HepG2 (cell line): ENCODE results near the gene TRAPPC12. TPM values are rescaled to one million over a fixed set of nuclear protein-coding genes. Genes with fewer than 3 reads are reported as not detected.

Source experiments
- KDM1A ChIP-seq: IDR thresholded peaks from 2 replicates; pipeline ENCODE4 v1.6.1; 2016; ENCODE audit warnings: missing compliant biosample characterization
- KLF16 ChIP-seq, 2 experiments: sonication (generic) in 1 of 2; formaldehyde crosslinking in 1 of 2; IDR thresholded peaks; 2 replicates each; pipeline versions ENCODE4 v1.6.1 to v1.8.0; 2016 to 2023; ENCODE audit warnings: missing genetic modification reagents in 2 of 2, missing compliant biosample characterization in 1 of 2
- MATR3 ChIP-seq: sonication (generic); formaldehyde crosslinking; IDR thresholded peaks from 2 replicates; pipeline ENCODE4 v1.4.0; 2020; ENCODE audit warnings: missing genetic modification reagents
- MIER3 ChIP-seq: IDR thresholded peaks from 2 replicates; pipeline ENCODE4 v1.6.1; 2016; ENCODE audit warnings: missing compliant biosample characterization, borderline replicate concordance
- NFATC3 ChIP-seq: sonication (generic); formaldehyde crosslinking; IDR thresholded peaks from 2 replicates; pipeline ENCODE4 v1.5.1; 2020; ENCODE audit warnings: mild to moderate bottlenecking, missing genetic modification reagents
- RFXAP ChIP-seq: sonication (generic); formaldehyde crosslinking; IDR thresholded peaks from 2 replicates; pipeline ENCODE4 v1.4.0; 2020; ENCODE audit warnings: missing genetic modification reagents, borderline replicate concordance
- TOE1 ChIP-seq: sonication (generic); formaldehyde crosslinking; IDR thresholded peaks from 2 replicates; pipeline ENCODE4 v1.4.0; 2020; ENCODE audit warnings: mild to moderate bottlenecking, missing genetic modification reagents
- ZNF234 ChIP-seq: sonication (generic); formaldehyde crosslinking; conservative IDR thresholded peaks from 2 replicates; pipeline ENCODE4 v1.5.1; 2020; ENCODE audit warnings: mild to moderate bottlenecking, missing genetic modification reagents
- ZNF326 ChIP-seq: sonication (generic); formaldehyde crosslinking; IDR thresholded peaks from 2 replicates; pipeline ENCODE4 v1.4.0; 2020; ENCODE audit warnings: missing genetic modification reagents, borderline replicate concordance
- ZNF589 ChIP-seq: sonication (generic); formaldehyde crosslinking; conservative IDR thresholded peaks from 2 replicates; pipeline ENCODE4 v1.8.0; 2022; ENCODE audit warnings: mild to moderate bottlenecking, moderate library complexity, missing genetic modification reagents
- polyA plus RNA-seq, 8 experiments: library from polyadenylated mRNA; depleted of rRNA in 3 of 8; stranded (reverse) in 7 of 8; unstranded in 1 of 8; fragments of >200 nt; fragmentation: Illumina TruSeq in 4 of 8; extraction: Trizol in 4 of 8; gene quantifications; 2 replicates each; pipeline versions ENCODE4 v1.2.1 to v1.2.3, GENCODE V29; 2011 to 2016; ENCODE audit warnings: low read depth in 4 of 8, missing spikeins in 1 of 8, mixed read lengths in 1 of 8; ENCODE audit not compliant: insufficient read depth in 1 of 8
- total RNA-seq, 5 experiments: library from RNA; depleted of rRNA; stranded (reverse); fragments of >200 nt; fragmentation: Illumina TruSeq; extraction: Trizol; gene quantifications; 2 replicates each; pipeline ENCODE4 v1.2.3, GENCODE V29; 2016; ENCODE audit warnings: low read depth in 1 of 5
- TF ChIP-seq, protein P1 (sequence below): sonication (generic); formaldehyde crosslinking; IDR thresholded peaks from 2 replicates; pipeline ENCODE4 v1.4.0; 2020; ENCODE audit warnings: missing genetic modification reagents
- TF ChIP-seq, protein P2 (sequence below): sonication (generic); formaldehyde crosslinking; IDR thresholded peaks from 2 replicates; pipeline ENCODE4 v1.8.0; 2022; ENCODE audit warnings: mild to moderate bottlenecking, missing genetic modification reagents, moderate library complexity
- TF ChIP-seq, protein P3 (sequence below): sonication (generic); formaldehyde crosslinking; IDR thresholded peaks from 2 replicates; pipeline ENCODE4 v1.8.0; 2022; ENCODE audit warnings: missing genetic modification reagents, mild to moderate bottlenecking, borderline replicate concordance
- TF ChIP-seq, protein P4 (sequence below): sonication (generic); formaldehyde crosslinking; IDR thresholded peaks from 2 replicates; pipeline ENCODE4 v1.5.0; 2020; ENCODE audit warnings: missing genetic modification reagents
- TF ChIP-seq, protein P5 (sequence below): sonication (generic); formaldehyde crosslinking; IDR thresholded peaks from 2 replicates; pipeline ENCODE4 v1.4.0; 2020; ENCODE audit warnings: missing genetic modification reagents
- TF ChIP-seq, protein P6 (sequence below): sonication (generic); formaldehyde crosslinking; IDR thresholded peaks from 2 replicates; pipeline ENCODE4 v1.5.1; 2020; ENCODE audit warnings: missing genetic modification reagents, mild to moderate bottlenecking, borderline replicate concordance

TRAPPC12 gene
- total and polyA plus RNA-seq, 2 of the 13 experiments (the other 11 are each of a cell fraction or from before 2014, with no cell fraction given) = 46.4 to 97.7 TPM

DNA sequence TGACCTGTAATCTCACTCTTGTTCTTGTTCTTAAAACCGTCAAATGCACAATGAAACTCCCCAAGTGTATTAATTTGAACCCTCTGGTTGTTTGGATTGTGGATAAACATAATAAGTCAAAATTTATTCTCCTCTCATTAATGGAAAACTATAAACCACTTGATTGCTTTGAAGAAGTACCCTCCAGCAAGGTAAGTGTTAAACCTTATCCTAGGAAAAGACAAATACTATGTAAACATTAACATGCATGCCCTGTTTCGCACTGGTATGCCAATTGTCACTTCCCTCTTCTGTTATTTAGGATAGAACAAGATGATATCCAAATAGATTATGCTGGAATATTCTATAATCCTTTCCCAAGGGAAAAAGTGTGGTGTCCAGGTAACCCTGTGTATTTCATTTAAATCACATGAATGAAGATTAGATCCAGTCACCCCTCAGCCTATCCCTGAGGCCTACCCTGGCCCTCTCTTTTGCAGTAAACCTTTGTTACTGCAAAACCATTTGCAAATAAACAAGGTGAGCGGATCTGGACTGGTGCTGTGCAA, 138.5 kb downstream of the TRAPPC12 start (continued):
- TF ChIP-seq, protein P1, sequence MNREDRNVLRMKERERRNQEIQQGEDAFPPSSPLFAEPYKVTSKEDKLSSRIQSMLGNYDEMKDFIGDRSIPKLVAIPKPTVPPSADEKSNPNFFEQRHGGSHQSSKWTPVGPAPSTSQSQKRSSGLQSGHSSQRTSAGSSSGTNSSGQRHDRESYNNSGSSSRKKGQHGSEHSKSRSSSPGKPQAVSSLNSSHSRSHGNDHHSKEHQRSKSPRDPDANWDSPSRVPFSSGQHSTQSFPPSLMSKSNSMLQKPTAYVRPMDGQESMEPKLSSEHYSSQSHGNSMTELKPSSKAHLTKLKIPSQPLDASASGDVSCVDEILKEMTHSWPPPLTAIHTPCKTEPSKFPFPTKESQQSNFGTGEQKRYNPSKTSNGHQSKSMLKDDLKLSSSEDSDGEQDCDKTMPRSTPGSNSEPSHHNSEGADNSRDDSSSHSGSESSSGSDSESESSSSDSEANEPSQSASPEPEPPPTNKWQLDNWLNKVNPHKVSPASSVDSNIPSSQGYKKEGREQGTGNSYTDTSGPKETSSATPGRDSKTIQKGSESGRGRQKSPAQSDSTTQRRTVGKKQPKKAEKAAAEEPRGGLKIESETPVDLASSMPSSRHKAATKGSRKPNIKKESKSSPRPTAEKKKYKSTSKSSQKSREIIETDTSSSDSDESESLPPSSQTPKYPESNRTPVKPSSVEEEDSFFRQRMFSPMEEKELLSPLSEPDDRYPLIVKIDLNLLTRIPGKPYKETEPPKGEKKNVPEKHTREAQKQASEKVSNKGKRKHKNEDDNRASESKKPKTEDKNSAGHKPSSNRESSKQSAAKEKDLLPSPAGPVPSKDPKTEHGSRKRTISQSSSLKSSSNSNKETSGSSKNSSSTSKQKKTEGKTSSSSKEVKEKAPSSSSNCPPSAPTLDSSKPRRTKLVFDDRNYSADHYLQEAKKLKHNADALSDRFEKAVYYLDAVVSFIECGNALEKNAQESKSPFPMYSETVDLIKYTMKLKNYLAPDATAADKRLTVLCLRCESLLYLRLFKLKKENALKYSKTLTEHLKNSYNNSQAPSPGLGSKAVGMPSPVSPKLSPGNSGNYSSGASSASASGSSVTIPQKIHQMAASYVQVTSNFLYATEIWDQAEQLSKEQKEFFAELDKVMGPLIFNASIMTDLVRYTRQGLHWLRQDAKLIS (CRISPR knock-in tag) = no peak
- 0 out of 2 replicates have a peak, but pooled peaks have one; percentile 57 for TF ChIP-seq ZNF589 (CRISPR knock-in tag)
- TF ChIP-seq, protein P2, sequence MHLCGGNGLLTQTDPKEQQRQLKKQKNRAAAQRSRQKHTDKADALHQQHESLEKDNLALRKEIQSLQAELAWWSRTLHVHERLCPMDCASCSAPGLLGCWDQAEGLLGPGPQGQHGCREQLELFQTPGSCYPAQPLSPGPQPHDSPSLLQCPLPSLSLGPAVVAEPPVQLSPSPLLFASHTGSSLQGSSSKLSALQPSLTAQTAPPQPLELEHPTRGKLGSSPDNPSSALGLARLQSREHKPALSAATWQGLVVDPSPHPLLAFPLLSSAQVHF (CRISPR knock-in tag) = peak; percentile 76; the same call in 1 of the 2 replicates
- TF ChIP-seq, protein P3, sequence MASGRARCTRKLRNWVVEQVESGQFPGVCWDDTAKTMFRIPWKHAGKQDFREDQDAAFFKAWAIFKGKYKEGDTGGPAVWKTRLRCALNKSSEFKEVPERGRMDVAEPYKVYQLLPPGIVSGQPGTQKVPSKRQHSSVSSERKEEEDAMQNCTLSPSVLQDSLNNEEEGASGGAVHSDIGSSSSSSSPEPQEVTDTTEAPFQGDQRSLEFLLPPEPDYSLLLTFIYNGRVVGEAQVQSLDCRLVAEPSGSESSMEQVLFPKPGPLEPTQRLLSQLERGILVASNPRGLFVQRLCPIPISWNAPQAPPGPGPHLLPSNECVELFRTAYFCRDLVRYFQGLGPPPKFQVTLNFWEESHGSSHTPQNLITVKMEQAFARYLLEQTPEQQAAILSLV (CRISPR knock-in tag) = no peak
- no peak for TF ChIP-seq ZNF234 (CRISPR knock-in tag)
- TF ChIP-seq RFXAP (CRISPR knock-in tag) = no peak
- TF ChIP-seq, protein P4, sequence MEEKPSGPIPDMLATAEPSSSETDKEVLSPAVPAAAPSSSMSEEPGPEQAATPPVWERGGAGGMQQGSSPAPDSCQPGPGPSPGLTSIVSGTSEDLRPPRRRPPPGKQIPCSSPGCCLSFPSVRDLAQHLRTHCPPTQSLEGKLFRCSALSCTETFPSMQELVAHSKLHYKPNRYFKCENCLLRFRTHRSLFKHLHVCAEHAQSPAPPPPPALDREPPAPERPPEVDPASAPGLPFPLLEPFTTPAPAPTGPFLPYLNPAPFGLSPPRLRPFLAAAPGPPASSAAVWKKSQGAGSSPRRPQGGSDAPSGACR (CRISPR knock-in tag) = 0 out of 2 replicates have a peak, but pooled peaks have one; percentile 53
- TF ChIP-seq KDM1A (CRISPR knock-in tag) = no peak
- no peak for TF ChIP-seq ZNF326 (CRISPR knock-in tag)
- TF ChIP-seq KLF16 (CRISPR knock-in tag; IDR thresholded peaks at IDR 0.05) = peak in 1 of 2 experiments; percentile 17; a peak in 1 of 4 replicates
- TF ChIP-seq TOE1 = peak; percentile 95; the same call in 1 of the 2 replicates
- no peak for TF ChIP-seq MATR3
- TF ChIP-seq MIER3 (CRISPR knock-in tag) = 0 out of 2 replicates have a peak, but pooled peaks have one; percentile 39
- TF ChIP-seq, protein P5, sequence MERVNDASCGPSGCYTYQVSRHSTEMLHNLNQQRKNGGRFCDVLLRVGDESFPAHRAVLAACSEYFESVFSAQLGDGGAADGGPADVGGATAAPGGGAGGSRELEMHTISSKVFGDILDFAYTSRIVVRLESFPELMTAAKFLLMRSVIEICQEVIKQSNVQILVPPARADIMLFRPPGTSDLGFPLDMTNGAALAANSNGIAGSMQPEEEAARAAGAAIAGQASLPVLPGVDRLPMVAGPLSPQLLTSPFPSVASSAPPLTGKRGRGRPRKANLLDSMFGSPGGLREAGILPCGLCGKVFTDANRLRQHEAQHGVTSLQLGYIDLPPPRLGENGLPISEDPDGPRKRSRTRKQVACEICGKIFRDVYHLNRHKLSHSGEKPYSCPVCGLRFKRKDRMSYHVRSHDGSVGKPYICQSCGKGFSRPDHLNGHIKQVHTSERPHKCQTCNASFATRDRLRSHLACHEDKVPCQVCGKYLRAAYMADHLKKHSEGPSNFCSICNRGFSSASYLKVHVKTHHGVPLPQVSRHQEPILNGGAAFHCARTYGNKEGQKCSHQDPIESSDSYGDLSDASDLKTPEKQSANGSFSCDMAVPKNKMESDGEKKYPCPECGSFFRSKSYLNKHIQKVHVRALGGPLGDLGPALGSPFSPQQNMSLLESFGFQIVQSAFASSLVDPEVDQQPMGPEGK = peak; percentile 32; the same call in 1 of the 2 replicates
- TF ChIP-seq, protein P6, sequence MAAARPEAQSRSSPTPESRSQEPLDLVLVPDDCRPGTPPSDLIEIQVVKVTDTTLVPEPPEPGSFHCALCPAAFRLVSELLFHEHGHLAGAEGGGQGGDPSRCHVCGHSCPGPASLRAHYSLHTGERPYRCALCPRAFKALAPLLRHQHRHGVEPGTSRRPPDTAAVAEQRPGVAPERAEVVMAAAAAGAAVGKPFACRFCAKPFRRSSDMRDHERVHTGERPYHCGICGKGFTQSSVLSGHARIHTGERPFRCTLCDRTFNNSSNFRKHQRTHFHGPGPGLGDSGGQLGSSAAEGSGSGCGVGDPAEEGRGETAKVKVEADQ (CRISPR knock-in tag) = 0 out of 2 replicates have a peak, but pooled peaks have one; percentile 13
- TF ChIP-seq NFATC3 (CRISPR knock-in tag) = no peak
